ENCODE results near the gene ATRNL1.

ATRNL1 gene, protein sequence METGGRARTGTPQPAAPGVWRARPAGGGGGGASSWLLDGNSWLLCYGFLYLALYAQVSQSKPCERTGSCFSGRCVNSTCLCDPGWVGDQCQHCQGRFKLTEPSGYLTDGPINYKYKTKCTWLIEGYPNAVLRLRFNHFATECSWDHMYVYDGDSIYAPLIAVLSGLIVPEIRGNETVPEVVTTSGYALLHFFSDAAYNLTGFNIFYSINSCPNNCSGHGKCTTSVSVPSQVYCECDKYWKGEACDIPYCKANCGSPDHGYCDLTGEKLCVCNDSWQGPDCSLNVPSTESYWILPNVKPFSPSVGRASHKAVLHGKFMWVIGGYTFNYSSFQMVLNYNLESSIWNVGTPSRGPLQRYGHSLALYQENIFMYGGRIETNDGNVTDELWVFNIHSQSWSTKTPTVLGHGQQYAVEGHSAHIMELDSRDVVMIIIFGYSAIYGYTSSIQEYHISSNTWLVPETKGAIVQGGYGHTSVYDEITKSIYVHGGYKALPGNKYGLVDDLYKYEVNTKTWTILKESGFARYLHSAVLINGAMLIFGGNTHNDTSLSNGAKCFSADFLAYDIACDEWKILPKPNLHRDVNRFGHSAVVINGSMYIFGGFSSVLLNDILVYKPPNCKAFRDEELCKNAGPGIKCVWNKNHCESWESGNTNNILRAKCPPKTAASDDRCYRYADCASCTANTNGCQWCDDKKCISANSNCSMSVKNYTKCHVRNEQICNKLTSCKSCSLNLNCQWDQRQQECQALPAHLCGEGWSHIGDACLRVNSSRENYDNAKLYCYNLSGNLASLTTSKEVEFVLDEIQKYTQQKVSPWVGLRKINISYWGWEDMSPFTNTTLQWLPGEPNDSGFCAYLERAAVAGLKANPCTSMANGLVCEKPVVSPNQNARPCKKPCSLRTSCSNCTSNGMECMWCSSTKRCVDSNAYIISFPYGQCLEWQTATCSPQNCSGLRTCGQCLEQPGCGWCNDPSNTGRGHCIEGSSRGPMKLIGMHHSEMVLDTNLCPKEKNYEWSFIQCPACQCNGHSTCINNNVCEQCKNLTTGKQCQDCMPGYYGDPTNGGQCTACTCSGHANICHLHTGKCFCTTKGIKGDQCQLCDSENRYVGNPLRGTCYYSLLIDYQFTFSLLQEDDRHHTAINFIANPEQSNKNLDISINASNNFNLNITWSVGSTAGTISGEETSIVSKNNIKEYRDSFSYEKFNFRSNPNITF (N-terminal part only)

GRCh38 chr10:115093286-115093775, at the start of gene ATRNL1:
Gene ATRNL1, plus strand, starts transcription at chr10:115093365. Its CDS starts 386 bp downstream, at chr10:115093751.
- Histone ChIP-seq H3K4me3 (ENCODE audit: severe bottlenecking) (peak within 1 kb of the TSS; percentile 47), H3K27ac (ENCODE audit: poor library complexity, severe bottlenecking) (no peak within 1 kb of the TSS), H3K27me3 (ENCODE audit: insufficient read depth, poor library complexity, severe bottlenecking) (peaks cover 73% of the 10 kb centered on the region), H3K36me3 (ENCODE audit: low read depth) (no peaks in the 10 kb centered on the region), H3K9me3 (ENCODE audit: severe bottlenecking) (no peaks in the 10 kb centered on the region), H3K4me1 (ENCODE audit: insufficient read depth, poor library complexity, severe bottlenecking) (no peaks in the 10 kb centered on the region)
- DNase-seq (ENCODE audit: low spot score) (no peak), ATAC-seq (ENCODE audit: low read depth) (peak; percentile 42)
- TF ChIP-seq, protein P1, sequence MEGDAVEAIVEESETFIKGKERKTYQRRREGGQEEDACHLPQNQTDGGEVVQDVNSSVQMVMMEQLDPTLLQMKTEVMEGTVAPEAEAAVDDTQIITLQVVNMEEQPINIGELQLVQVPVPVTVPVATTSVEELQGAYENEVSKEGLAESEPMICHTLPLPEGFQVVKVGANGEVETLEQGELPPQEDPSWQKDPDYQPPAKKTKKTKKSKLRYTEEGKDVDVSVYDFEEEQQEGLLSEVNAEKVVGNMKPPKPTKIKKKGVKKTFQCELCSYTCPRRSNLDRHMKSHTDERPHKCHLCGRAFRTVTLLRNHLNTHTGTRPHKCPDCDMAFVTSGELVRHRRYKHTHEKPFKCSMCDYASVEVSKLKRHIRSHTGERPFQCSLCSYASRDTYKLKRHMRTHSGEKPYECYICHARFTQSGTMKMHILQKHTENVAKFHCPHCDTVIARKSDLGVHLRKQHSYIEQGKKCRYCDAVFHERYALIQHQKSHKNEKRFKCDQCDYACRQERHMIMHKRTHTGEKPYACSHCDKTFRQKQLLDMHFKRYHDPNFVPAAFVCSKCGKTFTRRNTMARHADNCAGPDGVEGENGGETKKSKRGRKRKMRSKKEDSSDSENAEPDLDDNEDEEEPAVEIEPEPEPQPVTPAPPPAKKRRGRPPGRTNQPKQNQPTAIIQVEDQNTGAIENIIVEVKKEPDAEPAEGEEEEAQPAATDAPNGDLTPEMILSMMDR (IDR thresholded peaks at IDR 0.05; ENCODE audit: poor library complexity, severe bottlenecking), result no peak

DNA sequence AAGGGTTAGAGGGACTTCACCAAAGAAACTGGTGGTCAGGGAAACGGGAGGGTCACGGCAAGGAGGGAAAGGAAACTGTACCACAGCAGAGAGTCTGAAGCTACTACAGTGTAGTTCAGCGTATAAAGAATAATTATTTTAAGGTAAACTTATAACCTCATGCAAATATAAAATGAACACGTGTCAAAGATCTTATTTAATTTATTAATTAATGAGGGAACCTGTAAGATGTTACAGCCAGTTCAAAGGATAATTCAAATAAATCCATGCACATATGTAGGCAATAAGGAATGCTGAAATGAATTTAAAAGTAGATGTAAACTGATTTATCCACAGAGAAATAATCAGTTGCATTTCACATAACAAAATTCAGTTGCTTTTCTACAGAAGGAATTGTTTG, 49.4 kb upstream of the ATRNL1 start:
- DNase-seq (ENCODE audit: low spot score), result no peak
- no peak for ATAC-seq (ENCODE audit: low read depth)
- Histone ChIP-seq H3K27ac (ENCODE audit: poor library complexity, severe bottlenecking) (no peak overlapping the region), H3K9me3 (ENCODE audit: severe bottlenecking) (no peaks in the 10 kb centered on the region), H3K4me3 (ENCODE audit: severe bottlenecking) (no peak overlapping the region), H3K36me3 (ENCODE audit: low read depth) (no peaks in the 10 kb centered on the region), H3K4me1 (ENCODE audit: insufficient read depth, poor library complexity, severe bottlenecking) (no peaks in the 10 kb centered on the region), H3K27me3 (ENCODE audit: insufficient read depth, poor library complexity, severe bottlenecking) (no peaks in the 10 kb centered on the region)
- TF ChIP-seq, protein P1 (IDR thresholded peaks at IDR 0.05; ENCODE audit: poor library complexity, severe bottlenecking), result no peak

GRCh38 chr10:115044891-115045290, 48.3 kb upstream of the ATRNL1 start:
- TF ChIP-seq, protein P1 (IDR thresholded peaks at IDR 0.05; ENCODE audit: poor library complexity, severe bottlenecking), result no peak
- Histone ChIP-seq H3K27ac (ENCODE audit: poor library complexity, severe bottlenecking) (no peak overlapping the region), H3K36me3 (ENCODE audit: low read depth) (no peaks in the 10 kb centered on the region), H3K4me3 (ENCODE audit: severe bottlenecking) (no peak overlapping the region), H3K9me3 (ENCODE audit: severe bottlenecking) (no peaks in the 10 kb centered on the region), H3K27me3 (ENCODE audit: insufficient read depth, poor library complexity, severe bottlenecking) (no peaks in the 10 kb centered on the region), H3K4me1 (ENCODE audit: insufficient read depth, poor library complexity, severe bottlenecking) (no peaks in the 10 kb centered on the region)
- DNase-seq (ENCODE audit: low spot score), result no peak
- no peak for ATAC-seq (ENCODE audit: low read depth)

DNA sequence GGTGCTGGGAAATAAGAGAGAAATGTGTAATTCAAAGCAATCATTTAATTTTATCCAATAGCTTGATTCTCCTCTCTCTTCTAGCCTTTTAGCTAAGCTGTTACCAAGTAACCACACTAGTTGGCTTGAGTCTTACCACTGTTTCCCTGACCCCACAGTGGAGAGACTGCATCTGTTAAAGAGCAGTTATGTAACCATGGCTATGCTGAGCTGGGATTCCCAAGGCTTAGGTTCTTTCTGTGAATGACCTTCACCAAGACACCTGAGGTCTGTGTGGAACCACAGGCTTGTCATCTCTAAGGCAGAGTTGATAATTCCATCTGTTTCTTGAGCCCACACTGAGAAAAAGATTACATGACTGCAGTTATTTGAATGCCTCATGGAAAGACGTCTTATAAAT, 47.7 kb upstream of the ATRNL1 start:
- no peaks in the 10 kb centered on the region for H3K27me3 ChIP-seq (ENCODE audit: insufficient read depth, poor library complexity, severe bottlenecking)
- no peak overlapping the region for H3K27ac ChIP-seq (ENCODE audit: poor library complexity, severe bottlenecking)
- no peak overlapping the region for H3K4me3 ChIP-seq (ENCODE audit: severe bottlenecking)
- TF ChIP-seq, protein P1 (IDR thresholded peaks at IDR 0.05; ENCODE audit: poor library complexity, severe bottlenecking), result no peak
- no peaks in the 10 kb centered on the region for H3K36me3 ChIP-seq (ENCODE audit: low read depth)
- ATAC-seq (ENCODE audit: low read depth) (no peak), DNase-seq (ENCODE audit: low spot score) (no peak)
- H3K9me3 ChIP-seq (ENCODE audit: severe bottlenecking), result no peaks in the 10 kb centered on the region
- no peaks in the 10 kb centered on the region for H3K4me1 ChIP-seq (ENCODE audit: insufficient read depth, poor library complexity, severe bottlenecking)

All from RWPE2 (cell line).